GM12878 (cell line): Measurements from ENCODE around the gene AATF. TPM values are rescaled to one million over a fixed set of nuclear protein-coding genes. Genes with fewer than 3 reads are reported as not detected.

ENCODE experiments used
- ATAC-seq: fragments of 200-7000 bp; cut with Tn5 transposase; 3 replicates; pipeline ENCODE4 v1.9.1; 2020; ENCODE audit warnings: mild to moderate bottlenecking, moderate library complexity
- BruUV-seq: library from RNA; stranded (reverse); fragments of 400-500 nt; replicated peaks from 2 replicates; lab custom pipeline; 2021; lab: Mats Ljungman, UMichigan
- CTCF ChIA-PET: fragments of 300-600 bp; sonication (Branson Sonifier 250); formaldehyde crosslinking; extraction: SDS; loops from one replicate; lab custom pipeline; 2021; ENCODE audit warnings: inconsistent platforms; lab: Yijun Ruan, JAX
- POLR2A ChIA-PET: fragments of 350-600 bp; formaldehyde crosslinking; extraction: SDS; loops from one replicate; lab custom pipeline; 2021; ENCODE audit warnings: inconsistent platforms; lab: Charles Lee
- RAD21 ChIA-PET: fragments of 300-600 bp; sonication (Branson Sonifier 250); formaldehyde crosslinking; loops from one replicate; lab custom pipeline; 2023; ENCODE audit warnings: antibody characterized with exemption; ENCODE audit not compliant: unreplicated experiment; lab: Charles Lee
- SMC1A ChIA-PET: fragments of 300-600 bp; sonication (Branson Sonifier 250); formaldehyde crosslinking; loops from one replicate; lab custom pipeline; 2023; ENCODE audit not compliant: unreplicated experiment, uncharacterized antibody; lab: Charles Lee
- DNase-seq: peaks from one replicate; pipeline ENCODE4 v3.0.0-alpha.2; 2011; ENCODE audit warnings: low read depth, low spot score
- FAIRE-seq: peaks from 3 replicates; lab custom pipeline; 2011; peaks lifted over from hg19 to GRCh38; lab: Jason Lieb, UNC
- H2AFZ ChIP-seq: 2 replicates; pipeline ENCODE4 v1.6.0; 2011; ENCODE audit warnings: low read depth, low read length, control low read depth; ENCODE audit not compliant: control insufficient read depth
- H3K27ac ChIP-seq: 2 replicates; pipeline ENCODE4 v1.5.1; 2011; ENCODE audit warnings: control low read depth; ENCODE audit not compliant: control insufficient read depth, insufficient read depth
- H3K27me3 ChIP-seq, 2 experiments: replicated peaks in 1 of 2; 2 replicates each; pipeline versions ENCODE4 v1.6.0 to v1.6.1; 2011; ENCODE audit warnings: low read length in 1 of 2; ENCODE audit not compliant: control insufficient read depth in 2 of 2, insufficient read depth in 2 of 2
- H3K36me3 ChIP-seq, 2 experiments: 2 replicates each; pipeline ENCODE4 v1.5.1; 2011; ENCODE audit warnings: low read length in 1 of 2; ENCODE audit not compliant: control insufficient read depth in 2 of 2, insufficient read depth in 2 of 2
- H3K4me1 ChIP-seq: 2 replicates; pipeline ENCODE4 v1.6.1; 2011; ENCODE audit warnings: mild to moderate bottlenecking, low read length, moderate library complexity, mixed read lengths; ENCODE audit not compliant: control insufficient read depth, insufficient read depth
- H3K4me2 ChIP-seq: 2 replicates; pipeline ENCODE4 v1.6.0; 2011; ENCODE audit warnings: control low read depth; ENCODE audit not compliant: control insufficient read depth, insufficient read depth
- H3K4me3 ChIP-seq: fragments of 200-600 bp; sonication (generic); 2 replicates; pipeline ENCODE4 v1.5.1; 2016
- H3K79me2 ChIP-seq: 2 replicates; pipeline ENCODE4 v1.6.0; 2011; ENCODE audit warnings: low read length; ENCODE audit not compliant: control insufficient read depth, insufficient read depth
- H3K9ac ChIP-seq: 2 replicates; pipeline ENCODE4 v1.8.0; 2011; ENCODE audit warnings: low read length, control low read depth, mixed read lengths; ENCODE audit not compliant: control insufficient read depth, insufficient read depth
- H3K9me3 ChIP-seq: replicated peaks from 3 replicates; pipeline ENCODE4 v1.5.1; 2011; ENCODE audit warnings: mild to moderate bottlenecking, low read length; ENCODE audit not compliant: control insufficient read depth, insufficient read depth
- H4K20me1 ChIP-seq: 2 replicates; pipeline ENCODE4 v1.6.0; 2011; ENCODE audit not compliant: control insufficient read depth, insufficient read depth
- ATF3 ChIP-seq: IDR thresholded peaks from 2 replicates; pipeline ENCODE4 v1.6.1; 2011; ENCODE audit warnings: low read depth, mild to moderate bottlenecking, low read length, moderate library complexity, borderline replicate concordance; ENCODE audit errors: extremely low read depth
- E2F4 ChIP-seq: IDR thresholded peaks from 2 replicates; pipeline ENCODE4 v1.6.1; 2012; ENCODE audit warnings: low read depth, low read length, improper control_type of control experiment
- GATAD2B ChIP-seq: fragments of 450-650 bp; conservative IDR thresholded peaks from 2 replicates; pipeline ENCODE4 v1.6.1; 2017; ENCODE audit warnings: low read depth, mild to moderate bottlenecking, moderate library complexity
- JUND ChIP-seq: IDR thresholded peaks from 2 replicates; pipeline ENCODE4 v1.6.1; 2012; ENCODE audit warnings: low read depth, mild to moderate bottlenecking, low read length, improper control_type of control experiment, moderate library complexity
- LARP7 ChIP-seq: fragments of 450-650 bp; IDR thresholded peaks from 2 replicates; pipeline ENCODE4 v1.6.1; 2017; ENCODE audit warnings: mild to moderate bottlenecking
- MEF2A ChIP-seq: IDR thresholded peaks from 2 replicates; pipeline ENCODE4 v1.6.1; 2011; ENCODE audit warnings: low read depth, mild to moderate bottlenecking, low read length, moderate library complexity; ENCODE audit not compliant: insufficient read depth
- PBX3 ChIP-seq: IDR thresholded peaks from 2 replicates; pipeline ENCODE4 v1.6.1; 2011; ENCODE audit warnings: mild to moderate bottlenecking, low read depth, low read length, moderate library complexity; ENCODE audit not compliant: insufficient replicate concordance
- POLR2AphosphoS5 ChIP-seq: IDR thresholded peaks from 2 replicates; pipeline ENCODE4 v1.6.1; 2011; ENCODE audit warnings: mild to moderate bottlenecking, low read length, inconsistent platforms
- PRDM15 ChIP-seq: fragments of 450-650 bp; formaldehyde crosslinking; IDR thresholded peaks from 2 replicates; pipeline ENCODE4 v1.4.0; 2020; ENCODE audit warnings: mild to moderate bottlenecking, moderate library complexity
- RAD51 ChIP-seq: fragments of 450-650 bp; IDR thresholded peaks from 2 replicates; pipeline ENCODE4 v1.6.1; 2016; ENCODE audit warnings: moderate library complexity, mild to moderate bottlenecking, inconsistent platforms
- RELA ChIP-seq: fragments of 450-650 bp; IDR thresholded peaks from 2 replicates; pipeline ENCODE4 v1.8.0; 2014; ENCODE audit warnings: borderline replicate concordance; ENCODE audit not compliant: partially characterized antibody
- SRF ChIP-seq, 2 experiments: IDR thresholded peaks; 2 replicates each; pipeline ENCODE4 v1.6.1; 2011; ENCODE audit warnings: low read depth in 2 of 2, low read length in 2 of 2, mild to moderate bottlenecking in 1 of 2, moderate library complexity in 1 of 2
- ZNF217 ChIP-seq: fragments of 450-650 bp; IDR thresholded peaks from 2 replicates; pipeline ENCODE4 v1.6.1; 2017; ENCODE audit warnings: antibody characterized with exemption, mild to moderate bottlenecking
- ZNF274 ChIP-seq: IDR thresholded peaks from one replicate; pipeline ENCODE4 v1.8.0; 2011; ENCODE audit not compliant: insufficient read length, insufficient read depth
- WGBS: methylation state at CpG from one replicate; pipeline ENCODE4 v1.1.6; 2016; ENCODE audit warnings: low lambda C conversion rate; ENCODE audit not compliant: insufficient replicate concordance, insufficient coverage; ENCODE audit errors: missing lambda C conversion rate; 5-methylcytosine and 5-hydroxymethylcytosine counted together
- in situ Hi-C: fragments of 300-500 bp; cut with MboI; formaldehyde crosslinking; loops from 9 replicates; pipeline ENCODE4 v1.14.3; 2018; ENCODE audit warnings: mixed read lengths
- intact Hi-C: fragments of 100-400 bp; cut with micrococcal nuclease; formaldehyde crosslinking; loops from one replicate; pipeline ENCODE4 v1.14.2; 2022; ENCODE audit not compliant: unreplicated experiment
- polyA plus RNA-seq, 11 experiments: library from polyadenylated mRNA; depleted of rRNA in 4 of 11; unstranded in 6 of 11; stranded (reverse) in 5 of 11; fragments of >200 nt; fragmentation: Nextera tagmentation in 4 of 11; fragmentation: Illumina TruSeq in 1 of 11; extraction: Ambion mirVana in 4 of 11; extraction: Trizol in 1 of 11; gene quantifications; 1 replicate in 1 of 11; 2 replicates in 10 of 11; pipeline versions ENCODE4 v1.2.1 to v1.2.3, GENCODE V29; 2011 to 2016; ENCODE audit warnings: inconsistent platforms in 2 of 11, missing spikeins in 2 of 11, low read depth in 1 of 11
- total RNA-seq, 4 experiments: library from RNA; depleted of rRNA in 3 of 4; stranded (reverse); fragments of >200 nt in 3 of 4; fragmentation: Illumina TruSeq in 1 of 4; extraction: Trizol in 1 of 4; gene quantifications; 2 replicates each; pipeline versions ENCODE4 v1.2.1 to v1.2.3, GENCODE V29; 2013 to 2021

Gene AATF
- total and polyA plus RNA-seq, 10 of the 15 experiments (the other 5 are each of a cell fraction or from before 2014, with no cell fraction given), result 36.8 to 110 (median 77.9) TPM

GRCh38 chr17:36926226-36926625 is 22.5 kb upstream of the AATF start:
- no peak overlapping the region for H3K4me3 ChIP-seq
- no peaks in the 10 kb centered on the region for H3K79me2 ChIP-seq
- ATAC-seq, result no peak
- no peaks in the 10 kb centered on the region for H3K9me3 ChIP-seq
- no peak overlapping the region for H3K27ac ChIP-seq
- H3K4me1 ChIP-seq, result peaks cover 8% of the 10 kb centered on the region
- in situ Hi-C loops, result no loop called here
- 24% methylated on average over 3 of the region's 3 CpGs for WGBS
- peaks cover 7 to 10% of the 10 kb centered on the region in 2 experiments for H3K27me3 ChIP-seq
- no peak for FAIRE-seq
- H4K20me1 ChIP-seq, result no peaks in the 10 kb centered on the region
- no peak for DNase-seq
- no peak overlapping the region for H2AFZ ChIP-seq
- H3K9ac ChIP-seq, result no peak overlapping the region
- H3K4me2 ChIP-seq, result no peak overlapping the region
- ChIA-PET CTCF (no interaction called here), RAD21 (interaction anchor here (0.5 kb wide), 1 partner anchor 10 kb away, joined by 3 read pairs; no protein-coding TSS in a partner anchor)
- H3K36me3 ChIP-seq, result no peaks in the 10 kb centered on the region
- intact Hi-C loops, result no loop called here
- TF ChIP-seq E2F4, result no peak
- TF ChIP-seq PRDM15, result no peak
- no peak for TF ChIP-seq ZNF274
- no peak for TF ChIP-seq MEF2A
- TF ChIP-seq GATAD2B, result no peak
- no peak for TF ChIP-seq ATF3
- TF ChIP-seq RAD51, result no peak
- TF ChIP-seq RELA, result no peak
- no peak for TF ChIP-seq SRF (IDR thresholded peaks at IDR 0.05; ENCODE audit: low read depth in 2 of 2, low read length in 2 of 2)
- no peak for TF ChIP-seq POLR2AphosphoS5
- no peak for TF ChIP-seq JUND
- no peak for TF ChIP-seq LARP7
- TF ChIP-seq PBX3, result no peak
- no peak for TF ChIP-seq ZNF217
- TF ChIP-seq, all 136 proteins: peak for 0
- BruUV-seq, result no TSS peak
- ChIA-PET SMC1A (no interaction called here), POLR2A (interaction anchor here (0.6 kb wide), 2 partner anchors 44 to 212 kb away, joined by 6 to 7 read pairs; no protein-coding TSS in a partner anchor)
